Activated T-cell treated with anti-CD3 and anti-CD28 coated beads for 1 hour (primary cell): ENCODE data around the gene GLB1L2.

Source experiments
- DNase-seq: peaks from one replicate; pipeline ENCODE4 v3.0.0-alpha.2; 2020; ENCODE audit warnings: low read depth

The GLB1L2 gene

GRCh38 chr11:134387501-134387900, 55.7 kb downstream of the GLB1L2 start:
- no peak for DNase-seq

DNA sequence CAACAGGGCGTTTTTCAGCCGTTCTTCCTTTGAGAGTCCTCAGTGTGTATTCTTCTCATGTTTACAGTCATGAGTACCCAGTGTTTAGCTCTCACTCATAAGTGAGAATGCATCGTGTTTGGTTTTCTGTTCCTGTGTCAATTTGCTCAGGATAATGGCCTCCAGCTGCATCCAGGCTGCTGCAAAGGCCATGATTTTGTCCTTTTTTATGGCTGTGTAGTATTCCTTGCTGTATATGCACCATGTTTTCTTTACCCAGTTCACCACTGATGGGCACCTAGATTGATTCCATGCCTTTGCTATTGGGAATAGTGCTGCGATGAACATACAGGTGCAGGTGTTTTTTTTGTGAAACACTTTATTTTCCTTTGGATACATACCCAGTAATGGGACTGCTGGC, 56.8 kb downstream of the GLB1L2 start:
- no peak for DNase-seq

GRCh38 chr11:134389464-134390180, 57.8 kb downstream of the GLB1L2 start:
- no peak for DNase-seq

DNA sequence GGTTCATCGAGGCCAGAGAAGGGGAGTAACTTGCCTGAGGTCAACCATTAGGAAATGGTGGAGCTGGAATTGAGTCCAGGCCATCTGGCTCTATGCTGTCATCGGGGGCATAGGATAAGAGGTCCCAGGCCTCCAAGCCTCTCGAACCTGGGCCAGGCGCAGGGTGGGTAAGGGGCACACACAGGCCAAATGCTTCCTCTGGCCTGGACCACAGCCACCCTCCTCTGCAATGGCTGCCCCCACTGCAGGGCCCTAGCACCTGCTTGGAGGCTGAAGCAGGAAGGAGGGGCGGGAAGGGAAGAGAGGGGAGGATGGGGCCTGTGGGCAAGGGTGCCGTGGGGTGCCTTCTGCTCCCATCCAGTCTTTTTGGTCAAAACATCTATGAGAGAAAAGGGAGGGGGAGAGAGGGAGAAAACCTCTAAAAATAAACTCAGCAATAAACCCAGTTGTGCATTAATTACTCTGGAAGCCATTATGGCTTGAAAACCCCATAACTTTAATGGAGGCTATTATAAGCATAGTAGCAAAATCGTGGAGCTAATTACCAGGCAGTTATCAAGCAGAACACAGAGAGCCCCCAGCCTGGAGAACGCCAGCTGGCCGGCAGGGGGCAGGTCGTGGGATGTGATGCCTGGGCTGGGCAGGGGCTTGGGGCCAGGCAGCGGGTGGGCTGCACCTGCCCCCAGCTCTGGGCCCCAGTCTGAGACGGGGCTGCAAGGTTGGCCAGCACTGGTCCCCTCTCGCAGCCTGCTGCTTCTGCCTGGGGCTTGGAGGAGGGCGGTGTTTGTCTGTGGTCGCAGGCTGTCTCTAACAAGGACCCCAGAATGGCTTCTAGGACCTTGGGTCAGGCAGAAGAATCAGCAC, 59.1 kb downstream of the GLB1L2 start:
- no peak for DNase-seq

DNA sequence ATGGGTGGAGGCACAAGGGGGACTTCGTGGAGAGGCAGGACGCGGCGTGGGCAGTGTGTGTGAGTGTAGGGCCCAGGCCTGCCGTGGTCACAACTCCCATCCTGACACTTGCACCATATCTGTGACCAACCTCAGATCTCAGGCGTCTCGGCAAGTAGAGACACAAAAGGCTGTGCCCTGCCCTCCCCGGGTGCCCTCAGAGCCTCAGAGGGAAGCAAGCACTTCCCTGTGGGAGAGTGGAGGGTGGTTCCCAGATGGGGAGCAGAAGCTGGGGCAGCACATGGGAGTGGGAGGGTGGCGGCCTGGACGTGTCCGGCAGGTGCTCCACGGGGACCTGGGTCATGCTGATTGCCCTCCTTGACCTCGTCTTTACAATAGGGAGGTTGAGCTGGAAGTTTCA, 59.9 kb downstream of the GLB1L2 start:
- DNase-seq: no peak

DNA sequence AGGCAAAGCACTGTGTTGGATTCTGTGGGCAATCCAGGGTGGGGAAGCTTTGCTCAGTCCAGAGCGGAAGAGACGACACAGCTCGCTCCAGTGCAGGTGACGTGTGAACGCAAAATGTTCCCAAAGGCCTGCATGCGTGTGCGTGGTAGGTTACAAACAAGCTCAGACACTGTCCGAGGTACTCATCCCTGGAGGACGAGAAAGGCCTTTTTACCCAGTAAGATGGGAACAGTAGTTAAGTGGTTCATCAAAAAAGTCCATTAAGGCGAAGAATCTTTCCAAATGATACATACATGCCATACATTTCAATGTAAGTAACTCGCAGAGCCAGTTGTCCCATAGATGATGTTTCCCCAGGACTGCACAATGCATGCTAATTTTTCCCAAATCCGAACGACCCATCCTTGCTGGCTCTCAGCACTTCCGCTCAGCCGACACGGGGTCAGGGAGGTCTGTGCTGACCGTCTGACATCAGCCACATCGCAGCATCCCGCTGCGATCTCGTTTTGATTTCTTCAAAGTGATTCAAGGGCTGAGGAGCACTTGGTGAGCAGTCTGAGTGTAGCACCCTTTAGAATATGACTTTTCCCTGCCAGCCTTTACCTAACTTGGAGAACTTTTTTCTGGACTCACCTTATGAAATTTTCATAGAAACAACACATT, 61.3 kb downstream of the GLB1L2 start:
- DNase-seq: no peak

DNA sequence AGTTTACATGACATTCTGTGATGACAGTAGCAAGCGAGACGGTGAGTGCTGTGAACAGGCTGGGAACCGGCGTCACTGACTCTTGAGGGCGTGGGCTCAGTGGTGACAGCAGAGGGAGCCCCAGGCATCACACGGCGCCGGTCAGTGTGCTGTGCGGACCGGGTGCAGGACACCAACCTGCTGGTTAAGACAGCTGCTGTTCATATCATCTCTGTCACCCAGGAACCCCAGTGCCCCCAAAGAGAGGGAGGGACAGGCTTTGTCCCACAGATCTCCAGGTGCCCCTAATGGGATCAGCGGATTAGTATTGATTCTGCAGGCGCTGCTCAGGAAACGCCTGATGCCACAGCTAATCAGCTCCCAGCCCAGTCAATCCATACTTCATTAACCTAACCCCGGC, 61.9 kb downstream of the GLB1L2 start:
- no peak for DNase-seq

DNA sequence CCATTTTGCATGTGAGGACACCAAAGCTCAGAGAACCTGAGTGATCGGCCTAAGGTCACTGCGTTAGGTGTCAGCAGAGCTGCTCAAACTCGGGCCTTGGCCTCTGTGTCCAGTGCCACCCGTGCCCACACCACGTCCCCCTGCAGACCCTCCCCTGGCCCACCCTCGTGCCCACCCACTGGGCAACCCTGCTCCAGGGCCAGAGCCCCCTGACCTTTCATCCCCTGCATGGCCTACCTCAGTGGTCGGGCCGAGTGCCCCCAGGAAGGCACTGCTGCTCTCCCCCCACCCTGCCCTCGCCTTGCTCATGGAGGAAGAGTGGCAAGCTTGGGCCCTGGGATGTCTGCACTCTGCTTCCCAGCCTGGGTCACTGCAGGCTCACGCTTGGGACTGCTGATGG, 62.5 kb downstream of the GLB1L2 start:
- no peak for DNase-seq

DNA sequence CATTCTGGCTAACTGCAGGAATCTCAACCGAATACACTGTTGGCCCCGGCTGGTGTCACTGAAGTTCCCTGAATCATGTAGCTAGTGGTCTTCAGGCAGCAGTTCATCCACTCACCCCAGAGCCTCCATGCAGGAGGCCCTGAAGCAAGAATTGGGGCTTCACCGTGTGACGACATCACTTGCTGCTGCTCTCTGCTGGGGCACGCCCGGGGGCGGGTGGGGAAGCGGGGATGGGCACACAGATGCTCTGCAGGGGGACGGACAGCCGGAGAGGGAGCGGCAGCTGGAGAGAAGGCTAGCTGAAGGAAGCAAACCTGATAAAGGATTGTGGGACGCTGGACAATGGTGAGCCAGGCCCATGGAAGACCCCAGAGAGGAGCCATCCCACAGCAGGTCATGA, 63.2 kb downstream of the GLB1L2 start:
- no peak for DNase-seq

DNA sequence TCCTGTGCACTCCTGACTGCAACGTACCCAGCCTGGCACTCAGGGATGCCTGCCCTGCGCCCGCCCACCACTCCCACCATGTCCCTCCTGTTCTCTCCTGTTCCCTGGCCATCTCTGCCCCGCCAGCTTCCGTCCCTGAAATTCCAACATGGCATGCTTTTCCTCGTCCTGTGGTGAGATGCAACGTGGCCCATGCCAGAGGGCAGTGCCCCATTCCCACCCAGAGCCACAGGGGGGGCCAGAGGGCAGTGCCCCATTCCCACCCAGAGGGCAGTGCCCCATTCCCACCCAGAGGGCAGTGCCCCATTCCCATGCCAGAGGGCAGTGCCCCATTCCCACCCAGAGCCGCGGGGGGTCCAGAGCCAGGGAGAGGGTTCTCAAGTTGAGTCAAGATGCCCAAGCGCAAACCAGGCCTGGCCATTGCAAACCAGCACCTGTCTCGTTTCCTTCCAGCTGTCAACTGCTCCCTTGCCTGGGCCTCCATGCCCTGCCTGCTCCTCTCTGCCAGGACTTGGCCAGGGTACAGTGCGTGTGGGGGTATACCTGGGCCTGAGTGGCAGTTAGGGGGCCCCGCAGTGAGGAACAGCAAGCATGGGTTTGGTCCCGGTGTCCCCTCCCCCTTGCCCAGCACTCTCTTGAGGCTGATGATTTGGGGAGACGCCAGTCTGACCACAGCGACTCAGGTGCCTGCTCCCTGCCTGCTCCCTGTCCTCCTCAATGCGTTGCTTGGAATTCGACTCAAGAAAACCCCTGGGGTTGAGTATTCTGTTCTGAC, 65.7 kb downstream of the GLB1L2 start:
- no peak for DNase-seq

- DNase-seq: no peak
Measured at GRCh38 chr11:134398079-134398444, 66.3 kb downstream of the GLB1L2 start.

- DNase-seq: no peak
Measured at GRCh38 chr11:134398644-134399292, 67.0 kb downstream of the GLB1L2 start.

- no peak for DNase-seq
Measured at GRCh38 chr11:134399293-134399654, 67.5 kb downstream of the GLB1L2 start.

GRCh38 chr11:134399996-134400395, 68.2 kb downstream of the GLB1L2 start:
- DNase-seq: no peak

DNA sequence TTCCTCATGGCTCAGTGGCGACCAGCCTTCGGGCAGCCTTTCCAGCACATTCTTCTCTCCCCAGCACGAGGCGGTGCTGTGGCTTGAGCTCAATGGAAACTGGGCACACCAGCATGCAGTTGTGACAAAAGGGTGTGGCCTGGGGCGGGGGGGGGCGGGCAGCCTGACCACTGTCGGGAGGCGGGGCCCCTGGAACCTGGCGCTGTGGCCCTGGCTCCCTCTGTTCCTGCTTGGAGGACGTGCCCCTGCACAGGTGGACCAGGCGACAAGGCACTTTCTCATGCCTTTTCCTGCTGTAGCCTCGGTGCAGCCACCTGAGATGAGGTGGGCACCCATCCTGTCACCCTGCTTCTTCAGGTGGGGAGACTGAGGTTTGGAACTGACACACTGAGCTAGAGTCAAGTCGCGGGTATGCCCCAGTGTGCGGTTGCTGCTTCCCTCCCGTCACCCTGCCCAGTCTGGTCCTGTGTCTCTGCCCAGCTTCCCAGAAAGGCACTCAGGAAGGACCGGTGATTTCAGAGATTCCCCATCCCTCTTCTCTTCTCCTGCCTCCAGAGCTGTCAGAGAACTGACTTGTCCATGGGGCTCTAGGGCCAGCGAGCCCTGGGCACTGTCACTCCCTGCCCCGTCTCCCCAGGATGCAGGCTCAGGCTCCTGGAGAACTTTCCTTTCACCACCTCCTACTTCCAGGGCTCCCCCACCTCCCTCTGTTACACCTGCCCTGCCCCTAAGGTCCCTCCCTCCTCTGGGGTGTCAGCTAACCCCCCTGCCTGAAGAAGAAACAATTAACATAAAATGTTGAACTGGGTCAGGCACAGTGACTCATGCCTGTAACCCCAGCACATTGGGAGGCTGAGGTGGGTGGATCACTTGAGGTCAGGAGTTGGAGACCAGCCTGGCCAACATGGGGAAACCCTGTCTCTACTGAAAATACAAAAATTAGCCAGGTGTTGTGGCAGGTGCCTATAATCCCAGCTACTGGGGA, 70.3 kb downstream of the GLB1L2 start:
- no peak for DNase-seq

GRCh38 chr11:134402910-134403309, 71.1 kb downstream of the GLB1L2 start:
- no peak for DNase-seq

DNA sequence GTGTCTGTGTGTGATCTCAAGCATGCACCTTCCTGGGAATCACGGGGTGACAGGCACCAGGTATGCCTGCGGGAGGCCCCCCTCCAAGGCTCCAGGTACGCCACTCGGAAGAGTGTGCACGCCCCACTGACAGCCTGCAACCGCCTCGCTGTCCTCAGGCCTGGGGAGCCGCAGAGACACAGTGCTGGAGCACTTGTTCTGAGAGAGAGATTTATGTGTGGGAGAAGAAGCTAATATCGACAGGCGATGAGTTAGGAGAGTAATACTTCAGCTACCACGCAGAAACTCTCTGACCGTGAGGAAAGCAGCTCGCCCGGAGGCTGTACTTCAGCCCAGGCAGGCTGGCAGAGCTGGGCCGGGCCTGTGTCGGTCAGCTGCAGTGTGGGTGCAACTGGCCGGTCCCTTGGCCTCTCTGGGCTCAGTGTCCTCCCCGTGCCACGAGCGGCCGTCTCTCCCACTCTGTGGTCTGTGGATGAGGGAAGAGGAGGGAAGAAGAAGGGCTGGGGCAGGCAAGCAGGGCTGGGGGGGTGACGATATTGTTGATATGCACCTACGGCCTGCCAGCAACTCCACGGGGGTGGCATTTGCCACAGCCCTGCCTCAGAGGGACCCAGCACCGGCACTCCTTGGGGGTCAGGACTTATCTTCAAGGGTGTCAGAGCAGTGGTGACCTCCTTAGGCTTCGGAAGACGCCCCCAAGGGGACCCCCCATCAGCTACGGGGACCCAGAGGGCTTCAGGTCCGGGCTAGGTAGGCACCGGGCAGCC, 73.0 kb downstream of the GLB1L2 start:
- DNase-seq: no peak

GRCh38 chr11:134405436-134405835, 73.6 kb downstream of the GLB1L2 start:
- no peak for DNase-seq

DNA sequence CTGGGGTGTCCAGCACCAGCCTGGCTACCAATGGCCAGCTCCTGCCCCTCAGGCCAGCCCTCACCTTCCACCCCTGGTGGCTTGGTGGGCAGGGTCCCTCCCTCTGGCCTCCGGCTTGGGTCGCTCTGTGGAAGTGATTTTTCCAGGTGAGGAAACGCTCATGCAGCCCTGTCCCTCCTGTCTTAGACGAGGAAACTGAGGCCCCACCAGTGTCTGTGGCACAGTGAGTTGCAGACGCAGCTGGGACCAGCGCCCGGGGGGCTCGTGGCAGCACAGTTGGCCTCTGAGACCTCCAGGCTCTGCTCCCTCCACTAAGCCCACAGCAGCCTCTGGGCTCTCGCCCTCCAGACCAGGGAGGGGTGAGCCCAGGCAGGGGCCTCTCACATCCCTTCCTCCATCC, 74.1 kb downstream of the GLB1L2 start:
- no peak for DNase-seq
